Esophagus squamous epithelium (tissue), 5 donors: ENCODE data around the gene MAGI1. TPM values are rescaled to one million over a fixed set of nuclear protein-coding genes. Genes with fewer than 3 reads are reported as not detected.
A peak's percentile ranks its signal among the peaks of the same experiment; 100 is the strongest.

ENCODE experiments used
- DNase-seq: peaks from one replicate; lab custom pipeline; 2025; lab: John Stamatoyannopoulos, UW
- H3K27ac ChIP-seq, 4 donors: fragments of 200-600 bp; sonication (generic); one replicate each; pipeline ENCODE4 v1.5.1; 2016 to 2019; ENCODE audit warnings: mild to moderate bottlenecking in 1 of 4
- H3K27me3 ChIP-seq, 4 donors: fragments of 200-600 bp; sonication (generic); 1 replicate in 3 of 4; 2 replicates in 1 of 4; pipeline versions ENCODE4 v1.5.1 to v1.6.0; 2017 to 2021; ENCODE audit warnings: antibody characterized with exemption in 1 of 4
- H3K36me3 ChIP-seq, 3 donors: fragments of 200-600 bp; sonication (generic); one replicate each; pipeline ENCODE4 v1.5.1; 2016 to 2019
- H3K4me1 ChIP-seq, 3 donors: fragments of 200-600 bp; sonication (generic); one replicate each; pipeline ENCODE4 v1.5.1; 2017 to 2019
- H3K4me3 ChIP-seq, 4 donors: fragments of 200-600 bp; sonication (generic); 1 replicate in 3 of 4; 2 replicates in 1 of 4; pipeline ENCODE4 v1.5.1; 2016 to 2019; ENCODE audit warnings: mild to moderate bottlenecking in 2 of 4, moderate library complexity in 1 of 4
- H3K9me3 ChIP-seq, 3 donors: fragments of 200-600 bp; sonication (generic); one replicate each; pipeline ENCODE4 v1.5.1; 2016 to 2019
- CTCF ChIP-seq, 6 experiments: fragments of 450-650 bp in 4 of 6; fragments of 200-600 bp in 2 of 6; sonication (generic) in 2 of 6; IDR thresholded peaks; one replicate each; pipeline ENCODE4 v1.5.1; 2016 to 2019; ENCODE audit warnings: antibody characterized with exemption in 6 of 6, mild to moderate bottlenecking in 4 of 6, moderate library complexity in 4 of 6
- POLR2A ChIP-seq, 4 donors: fragments of 450-650 bp; IDR thresholded peaks; one replicate each; pipeline ENCODE4 v1.6.1; 2017; ENCODE audit warnings: antibody characterized with exemption in 4 of 4, mild to moderate bottlenecking in 4 of 4, moderate library complexity in 3 of 4
- WGBS, 2 donors: methylation state at CpG; one replicate each; pipeline ENCODE4 v1.1.5; 2018; 5-methylcytosine and 5-hydroxymethylcytosine counted together
- intact Hi-C: fragments of 100-400 bp; cut with DNase I; formaldehyde crosslinking; loops from one replicate; pipeline ENCODE4 v1.15.0; 2022
- total RNA-seq, 4 donors: library from RNA; depleted of rRNA; stranded (reverse); fragments of >200 nt; gene quantifications; one replicate each; pipeline ENCODE4 v1.1.0, GENCODE V29; 2016
- donor health status: DM: yes; HTN: yes; CAD: no.

MAGI1 gene
- total RNA-seq, 4 donors from 2014 or later: 12.0 to 28.2 (median 21.1) TPM

GRCh38 chr3:65961128-65961527 is 77.6 kb downstream of the MAGI1 start:
- Histone ChIP-seq H3K27me3 (no peaks in the 10 kb centered on the region), H3K4me1 (peaks cover 8 to 21% (median 12%) of the 10 kb centered on the region in 3 donors), H3K4me3 (no peak overlapping the region), H3K27ac (peak overlapping the region in 1 of 4 donors; percentile 35), H3K36me3 (no peaks in the 10 kb centered on the region), H3K9me3 (no peaks in the 10 kb centered on the region)
- intact Hi-C loops: no loop called here
- WGBS, 2 donors: 78 to 82% methylated on average over 2 of the region's 2 CpGs
- DNase-seq: no peak
- no peak for TF ChIP-seq CTCF (IDR thresholded peaks at IDR 0.05)
- TF ChIP-seq POLR2A (IDR thresholded peaks at IDR 0.05): no peak

GRCh38 chr3:65960087-65960486 is 78.6 kb downstream of the MAGI1 start:
- H3K27ac ChIP-seq: no peak overlapping the region
- peaks cover 8 to 21% (median 12%) of the 10 kb centered on the region in 3 donors for H3K4me1 ChIP-seq
- no peaks in the 10 kb centered on the region for H3K9me3 ChIP-seq
- no peak overlapping the region for H3K4me3 ChIP-seq
- WGBS, 2 donors: 70 to 72% methylated on average over 6 of the region's 6 CpGs
- intact Hi-C loops: no loop called here
- DNase-seq: no peak
- TF ChIP-seq CTCF (IDR thresholded peaks at IDR 0.05) (no peak), POLR2A (IDR thresholded peaks at IDR 0.05) (no peak)
- H3K27me3 ChIP-seq: no peaks in the 10 kb centered on the region
- H3K36me3 ChIP-seq: no peaks in the 10 kb centered on the region

GRCh38 chr3:65958216-65958615 is 80.5 kb downstream of the MAGI1 start:
- Histone ChIP-seq H3K36me3 (no peaks in the 10 kb centered on the region), H3K27ac (no peak overlapping the region), H3K4me1 (peaks cover 17 to 23% (median 18%) of the 10 kb centered on the region in 3 donors), H3K27me3 (no peaks in the 10 kb centered on the region), H3K9me3 (no peaks in the 10 kb centered on the region), H3K4me3 (no peak overlapping the region)
- WGBS, 2 donors: 85 to 95% methylated on average over 2 of the region's 2 CpGs
- no peak for DNase-seq
- TF ChIP-seq CTCF (IDR thresholded peaks at IDR 0.05) (no peak), POLR2A (IDR thresholded peaks at IDR 0.05) (no peak)
- intact Hi-C loops: no loop called here

GRCh38 chr3:65955792-65956477 is 82.8 kb downstream of the MAGI1 start:
- no peak for TF ChIP-seq POLR2A (IDR thresholded peaks at IDR 0.05)
- no peak for TF ChIP-seq CTCF (IDR thresholded peaks at IDR 0.05)
- H3K4me1 ChIP-seq: peaks cover 17 to 41% (median 22%) of the 10 kb centered on the region in 3 donors
- intact Hi-C loops: no loop called here
- WGBS, 2 donors: 73 to 84% methylated on average over 10 of the region's 10 CpGs
- H3K4me3 ChIP-seq: no peak overlapping the region
- H3K36me3 ChIP-seq: no peaks in the 10 kb centered on the region
- DNase-seq: no peak
- H3K27me3 ChIP-seq: no peaks in the 10 kb centered on the region
- H3K27ac ChIP-seq: no peak overlapping the region
- H3K9me3 ChIP-seq: no peaks in the 10 kb centered on the region

- no peak for TF ChIP-seq POLR2A (IDR thresholded peaks at IDR 0.05)
- no peak for TF ChIP-seq CTCF (IDR thresholded peaks at IDR 0.05)
- peak overlapping the region; percentile 72 to 90 (median 78) for H3K27ac ChIP-seq
- no peaks in the 10 kb centered on the region for H3K27me3 ChIP-seq
- peak overlapping the region in 2 of 4 donors; percentile 0 to 37 for H3K4me3 ChIP-seq
- peaks cover 17 to 48% (median 22%) of the 10 kb centered on the region in 3 donors for H3K4me1 ChIP-seq
- H3K9me3 ChIP-seq: no peaks in the 10 kb centered on the region
- intact Hi-C loops: no loop called here
- no peaks in the 10 kb centered on the region for H3K36me3 ChIP-seq
- no peak for DNase-seq
- WGBS, 2 donors: 31 to 33% methylated on average over 16 of the region's 16 CpGs
Observed at GRCh38 chr3:65953881-65954733, 84.6 kb downstream of the MAGI1 start.
